H1 (cell line): ENCODE results near the gene GOLGA6L10. TPM values are rescaled to one million over a fixed set of nuclear protein-coding genes. Genes with fewer than 3 reads are reported as not detected.
"Not testable (repeated sequence)": the region's sequence is repeated elsewhere in the genome, so short reads cannot be mapped to it uniquely, and the experiment has no call there.

ENCODE experiments used
- CTCF ChIA-PET: fragments of 300-600 bp; sonication (Branson Sonifier 250); formaldehyde crosslinking; loops from one replicate; lab custom pipeline; 2021; ENCODE audit not compliant: partially characterized antibody; lab: Charles Lee
- POLR2A ChIA-PET: fragments of 300-600 bp; sonication (Branson Sonifier 250); formaldehyde crosslinking; loops from one replicate; lab custom pipeline; 2021; ENCODE audit warnings: inconsistent platforms; ENCODE audit not compliant: partially characterized antibody; lab: Charles Lee
- DNase-seq, 2 experiments: peaks; one replicate each; pipeline versions ENCODE4 v3.0.0 to v3.0.0-alpha.2; 2010 to 2022; ENCODE audit warnings: low spot score in 2 of 2, low read depth in 1 of 2, mixed read lengths in 1 of 2
- FAIRE-seq: peaks from 2 replicates; lab custom pipeline; 2011; peaks lifted over from hg19 to GRCh38; lab: Jason Lieb, UNC
- H2AFZ ChIP-seq: 2 replicates; pipeline ENCODE4 v1.8.1; 2012; ENCODE audit warnings: low read length, inconsistent platforms
- H2AK5ac ChIP-seq: 2 replicates; pipeline ENCODE4 v1.6.1; 2013; ENCODE audit warnings: low read depth, low read length
- H2BK120ac ChIP-seq: replicated peaks from 2 replicates; pipeline ENCODE3; 2013; ENCODE audit warnings: low read depth, low read length, inconsistent platforms
- H2BK12ac ChIP-seq: 2 replicates; pipeline ENCODE4 v1.6.1; 2013; ENCODE audit warnings: low read depth, low read length
- H2BK15ac ChIP-seq: 2 replicates; pipeline ENCODE4 v1.6.1; 2013; ENCODE audit warnings: low read length
- H2BK20ac ChIP-seq: 2 replicates; pipeline ENCODE4 v1.6.1; 2013; ENCODE audit warnings: low read length
- H2BK5ac ChIP-seq: 2 replicates; pipeline ENCODE4 v1.6.1; 2013; ENCODE audit warnings: low read depth, low read length
- H3K14ac ChIP-seq: 2 replicates; pipeline ENCODE4 v1.6.1; 2013; ENCODE audit warnings: inconsistent platforms; ENCODE audit not compliant: insufficient read length
- H3K18ac ChIP-seq: 2 replicates; pipeline ENCODE4 v1.6.1; 2013; ENCODE audit warnings: low read length; ENCODE audit errors: extremely low read depth
- H3K23ac ChIP-seq: 2 replicates; pipeline ENCODE4 v1.6.1; 2013; ENCODE audit warnings: inconsistent platforms; ENCODE audit not compliant: insufficient read length
- H3K23me2 ChIP-seq: 2 replicates; pipeline ENCODE4 v1.6.1; 2013; ENCODE audit warnings: low read depth, low read length
- H3K27ac ChIP-seq: 2 replicates; pipeline ENCODE4 v1.6.1; 2011; ENCODE audit warnings: low read depth, low read length, inconsistent platforms
- H3K27me3 ChIP-seq, 4 experiments: replicated peaks in 1 of 4; 1 replicate in 1 of 4; 2 replicates in 3 of 4; pipeline versions ENCODE4 v1.6.1 to v1.8.1; 2011 to 2013; ENCODE audit warnings: low read length in 3 of 4, mild to moderate bottlenecking in 3 of 4, inconsistent platforms in 2 of 4, mixed read lengths in 2 of 4, moderate library complexity in 1 of 4; ENCODE audit not compliant: control insufficient read depth in 3 of 4, insufficient read depth in 3 of 4; ENCODE audit errors: extremely low read depth in 1 of 4
- H3K36me3 ChIP-seq, 4 experiments: 2 replicates each; pipeline versions ENCODE4 v1.6.1 to v1.8.1; 2011 to 2013; ENCODE audit warnings: mild to moderate bottlenecking in 4 of 4, low read length in 3 of 4, moderate library complexity in 2 of 4, control low read depth in 1 of 4, inconsistent platforms in 1 of 4; ENCODE audit not compliant: insufficient read depth in 4 of 4, control insufficient read depth in 2 of 4
- H3K4ac ChIP-seq: replicated peaks from 2 replicates; pipeline ENCODE3; 2013; ENCODE audit warnings: low read length, low read depth, mixed read lengths, inconsistent platforms; ENCODE audit not compliant: insufficient read length
- H3K4me1 ChIP-seq, 4 experiments: replicated peaks in 1 of 4; 1 replicate in 1 of 4; 2 replicates in 3 of 4; pipeline versions ENCODE4 v1.6.1 to v1.8.1; 2011 to 2013; ENCODE audit warnings: low read length in 3 of 4, inconsistent platforms in 2 of 4, mixed read lengths in 1 of 4; ENCODE audit not compliant: insufficient read depth in 4 of 4, control insufficient read depth in 3 of 4
- H3K4me2 ChIP-seq, 2 experiments: 2 replicates each; pipeline versions ENCODE4 v1.6.1 to v1.8.1; 2011 to 2013; ENCODE audit warnings: low read depth in 2 of 2, low read length in 2 of 2, control low read depth in 1 of 2, inconsistent platforms in 1 of 2, mild to moderate bottlenecking in 1 of 2; ENCODE audit not compliant: insufficient read depth in 1 of 2
- H3K4me3 ChIP-seq, 4 experiments: fragments of 200-600, 300-600 bp in 1 of 4; sonication (generic), shearing (Covaris generic), sonication (Bioruptor Twin) in 1 of 4; 2 replicates each; pipeline versions ENCODE4 v1.5.1 to v1.8.1; 2011 to 2016; ENCODE audit warnings: low read length in 4 of 4, low read depth in 3 of 4, control low read depth in 2 of 4, inconsistent platforms in 2 of 4, mild to moderate bottlenecking in 2 of 4, mixed read lengths in 1 of 4, moderate library complexity in 1 of 4; ENCODE audit not compliant: insufficient read depth in 2 of 4; ENCODE audit errors: extremely low read depth in 1 of 4
- H3K56ac ChIP-seq: replicated peaks from 2 replicates; pipeline ENCODE3; 2013; ENCODE audit warnings: low read depth, mild to moderate bottlenecking, mixed read lengths, low read length, inconsistent platforms; ENCODE audit not compliant: insufficient read length
- H3K79me1 ChIP-seq: 2 replicates; pipeline ENCODE4 v1.6.1; 2013; ENCODE audit warnings: low read depth, low read length, control low read depth
- H3K79me2 ChIP-seq, 2 experiments: 2 replicates each; pipeline versions ENCODE4 v1.6.1 to v1.8.1; 2012 to 2013; ENCODE audit warnings: low read length in 2 of 2, mild to moderate bottlenecking in 2 of 2, inconsistent platforms in 1 of 2; ENCODE audit not compliant: insufficient read depth in 2 of 2, control insufficient read depth in 1 of 2
- H3K9ac ChIP-seq, 4 experiments: replicated peaks in 1 of 4; 1 replicate in 1 of 4; 2 replicates in 3 of 4; pipeline versions ENCODE4 v1.6.1 to v1.8.1; 2011 to 2013; ENCODE audit warnings: low read depth in 3 of 4, low read length in 3 of 4, control low read depth in 2 of 4, mild to moderate bottlenecking in 2 of 4, moderate library complexity in 2 of 4, inconsistent platforms in 1 of 4; ENCODE audit errors: extremely low read depth in 1 of 4
- H3K9me3 ChIP-seq, 2 experiments: 2 replicates each; pipeline versions ENCODE4 v1.6.1 to v1.8.1; 2012 to 2013; ENCODE audit warnings: mild to moderate bottlenecking in 2 of 2, moderate library complexity in 2 of 2, control low read depth in 1 of 2, inconsistent platforms in 1 of 2, low read depth in 1 of 2, low read length in 1 of 2, mixed read lengths in 1 of 2; ENCODE audit not compliant: insufficient read depth in 2 of 2
- H4K20me1 ChIP-seq, 2 experiments: replicated peaks in 1 of 2; 2 replicates each; pipeline versions ENCODE3 to v1.8.1; 2011 to 2013; ENCODE audit warnings: inconsistent platforms in 2 of 2, low read length in 2 of 2, mild to moderate bottlenecking in 1 of 2; ENCODE audit not compliant: insufficient read depth in 2 of 2, control insufficient read depth in 1 of 2
- H4K5ac ChIP-seq: 2 replicates; pipeline ENCODE4 v1.6.1; 2013; ENCODE audit warnings: low read length, low read depth, mixed read lengths, inconsistent platforms; ENCODE audit not compliant: insufficient read length
- H4K8ac ChIP-seq: 2 replicates; pipeline ENCODE4 v1.8.0; 2013; ENCODE audit warnings: mild to moderate bottlenecking, moderate library complexity, low read length, inconsistent platforms; ENCODE audit not compliant: insufficient read depth; ENCODE audit errors: extremely low read depth
- H4K91ac ChIP-seq: replicated peaks from 2 replicates; pipeline ENCODE3; 2013; ENCODE audit warnings: low read length, mixed read lengths, inconsistent platforms; ENCODE audit not compliant: insufficient read length
- WGBS, 2 experiments: shearing (Covaris generic) in 1 of 2; methylation state at CpG; one replicate each; pipeline versions ENCODE4 v1.1.6 to v1.1.7; 2013 to 2015; ENCODE audit warnings: low lambda C conversion rate in 2 of 2, mixed read lengths in 2 of 2, inconsistent platforms in 1 of 2, low coverage in 1 of 2, missing lambda C conversion rate in 1 of 2; ENCODE audit not compliant: insufficient replicate concordance in 2 of 2, insufficient coverage in 1 of 2, insufficient read length in 1 of 2; ENCODE audit errors: extremely low coverage in 1 of 2, missing lambda C conversion rate in 1 of 2; 5-methylcytosine and 5-hydroxymethylcytosine counted together
- polyA plus RNA-seq, 7 experiments: library from polyadenylated mRNA; depleted of rRNA in 3 of 7; stranded (reverse) in 5 of 7; unstranded in 2 of 7; fragments of >200 nt in 5 of 7; fragments of 200-250 nt in 2 of 7; gene quantifications; 1 replicate in 5 of 7; 2 replicates in 1 of 7; 4 replicates in 1 of 7; pipeline versions ENCODE4 v1.2.1 to v1.2.3, GENCODE V29; 2011 to 2013; ENCODE audit warnings: missing spikeins in 2 of 7, mixed read lengths in 2 of 7
- total RNA-seq: library from RNA; stranded (reverse); fragmentation: NEBNext Ultra II Directional; extraction: Animal tissue kit (Norgen Biotek cat#: 25700); gene quantifications from 2 replicates; pipeline ENCODE4 v1.2.1, GENCODE V29; 2021

GOLGA6L10 gene
- total and polyA plus RNA-seq, 2 of the 8 experiments (the other 6 are each of a cell fraction or from before 2014, with no cell fraction given), result 0.91 to 4.0 TPM

- H3K4ac ChIP-seq, H2BK12ac ChIP-seq, POLR2A ChIA-PET, H3K56ac ChIP-seq, H3K4me2 ChIP-seq, H2AFZ ChIP-seq, H2BK5ac ChIP-seq, H3K27me3 ChIP-seq, H4K5ac ChIP-seq, H2BK120ac ChIP-seq, H3K23ac ChIP-seq, H2BK15ac ChIP-seq, H3K4me1 ChIP-seq, H3K79me2 ChIP-seq, H3K36me3 ChIP-seq, H2AK5ac ChIP-seq, H3K79me1 ChIP-seq, H4K91ac ChIP-seq, H3K14ac ChIP-seq, H4K20me1 ChIP-seq, H3K27ac ChIP-seq, H2BK20ac ChIP-seq, H3K9me3 ChIP-seq, H4K8ac ChIP-seq, H3K23me2 ChIP-seq, H3K18ac ChIP-seq, FAIRE-seq, H3K9ac ChIP-seq, H3K4me3 ChIP-seq: not testable (repeated sequence)
- peak in 1 of 2 experiments; percentile 46 for DNase-seq
- 87% methylated on average over 3 of the region's 6 CpGs; no CpG with 5 or more reads in 1 of the 2 experiments for WGBS, 2 experiments
- CTCF ChIA-PET, result interaction anchor here (1.3 kb wide), 1 partner anchor 8 kb away, joined by 4 read pairs; no protein-coding TSS in a partner anchor
These were observed 49.8 kb downstream of the GOLGA6L10 start for GRCh38 chr15:82299511-82299914.
